ENCODE data around the gene OPA1. TPM values are rescaled to one million over a fixed set of nuclear protein-coding genes. Genes with fewer than 3 reads are reported as not detected.
"Not testable (repeated sequence)": the region's sequence is repeated elsewhere in the genome, so short reads cannot be mapped to it uniquely, and the experiment has no call there.

Gene OPA1
- total RNA-seq, 1 experiment from 2014 or later, result 75.4 TPM

DNA sequence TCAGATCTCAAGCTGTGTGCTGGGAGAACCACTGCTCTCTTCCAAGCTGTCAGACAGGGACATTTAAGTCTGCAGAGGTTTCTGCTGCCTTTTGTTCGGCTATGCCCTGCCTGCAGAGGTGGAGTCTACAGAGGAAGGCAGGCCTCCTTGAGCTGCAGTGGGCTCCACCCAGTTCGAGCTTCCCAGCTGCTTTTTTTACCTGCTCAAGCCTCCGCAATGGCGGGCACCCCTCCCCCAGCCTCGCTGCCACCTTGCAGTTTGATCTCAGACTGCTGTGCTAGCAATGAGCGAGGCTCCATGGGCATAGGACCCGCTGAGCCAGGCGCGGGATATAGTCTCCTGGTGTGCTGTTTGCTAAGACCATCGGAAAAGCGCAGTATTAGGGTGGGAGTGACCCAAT lies 17.5 kb downstream of the OPA1 start:
- not testable (repeated sequence) for H3K4me1 Mint-ChIP-seq; H4K5ac ChIP-seq (ENCODE audit: insufficient read length, low read depth, low read length); H4K20me1 ChIP-seq (ENCODE audit: control insufficient read depth, insufficient read depth, insufficient read length); H3K18ac ChIP-seq (ENCODE audit: insufficient read length, low read depth, low read length); H3K27me3 Mint-ChIP-seq (ENCODE audit: low read depth); H3K27ac ChIP-seq (ENCODE audit: insufficient read length, low read depth, low read length); H2AFZ ChIP-seq (ENCODE audit: low read length); H3K23ac ChIP-seq (ENCODE audit: insufficient read length, low read depth, low read length); H3K4me2 ChIP-seq (ENCODE audit: insufficient read depth, insufficient read length, low read length); H3K9me3 ChIP-seq (ENCODE audit: control insufficient read depth, low read depth, low read length); H4K8ac ChIP-seq (replicated peaks; ENCODE audit: insufficient read length, low read depth, low read length); H3K4me1 ChIP-seq (ENCODE audit: insufficient read depth, low read length); H3K4me3 Mint-ChIP-seq; H3K9ac ChIP-seq (ENCODE audit: extremely low read depth, insufficient read length, low read length); H2BK5ac ChIP-seq (ENCODE audit: insufficient read length, low read length); H3T11ph ChIP-seq (ENCODE audit: low read length); H3K27ac Mint-ChIP-seq; H3K27me3 ChIP-seq (ENCODE audit: insufficient read depth, low read length); H2BK12ac ChIP-seq (ENCODE audit: insufficient read length, low read depth, low read length); H3K79me1 ChIP-seq (ENCODE audit: insufficient read depth, low read depth, low read length, poor library complexity, severe bottlenecking); H2BK20ac ChIP-seq (ENCODE audit: low read depth, low read length, poor library complexity, severe bottlenecking); H3K4ac ChIP-seq (ENCODE audit: low read depth, low read length); DNase-seq; H3K23me2 ChIP-seq (ENCODE audit: insufficient read length, low read depth, low read length, poor library complexity, severe bottlenecking); H3K14ac ChIP-seq (ENCODE audit: insufficient read depth, low read length); H2AK5ac ChIP-seq (ENCODE audit: insufficient read length, low read length); H3K56ac ChIP-seq (ENCODE audit: insufficient read length, low read depth, low read length); H4K91ac ChIP-seq (ENCODE audit: insufficient read length, low read depth, low read length); H2BK120ac ChIP-seq (ENCODE audit: low read depth, low read length, poor library complexity, severe bottlenecking); H2BK15ac ChIP-seq (ENCODE audit: low read depth, low read length)
- H3K79me2 ChIP-seq (ENCODE audit: insufficient read depth, low read length), result peaks cover 11% of the 10 kb centered on the region; the same call in 1 of the 2 replicates
- peaks cover 38 to 45% of the 10 kb centered on the region in 2 experiments for H3K9me3 Mint-ChIP-seq
- WGBS (ENCODE audit: extremely low coverage, insufficient read length, low lambda C conversion rate), result no CpG with 5 or more reads among the region's 11 CpGs
- peaks cover 37 to 68% (median 51%) of the 10 kb centered on the region in 3 experiments for H3K36me3 Mint-ChIP-seq (ENCODE audit: insufficient read depth in 1 of 3, low read depth in 3 of 3)
